ENCODE results near the gene RAB35.
"Not testable (repeated sequence)": the region's sequence is repeated elsewhere in the genome, so short reads cannot be mapped to it uniquely, and the experiment has no call there.

Gene RAB35

GRCh38 chr12:120054293-120054692 is 62.3 kb downstream of the RAB35 start:
- no peak for DNase-seq

GRCh38 chr12:120051535-120051934 is 65.0 kb downstream of the RAB35 start:
- DNase-seq = no peak

GRCh38 chr12:120049426-120049825 is 67.1 kb downstream of the RAB35 start:
- no peak for DNase-seq

- DNase-seq = no peak
These were observed 68.3 kb downstream of the RAB35 start for GRCh38 chr12:120048263-120048662.

- DNase-seq = no peak
These were observed 69.5 kb downstream of the RAB35 start for GRCh38 chr12:120047072-120047471.

- DNase-seq = not testable (repeated sequence)
These were observed 71.2 kb downstream of the RAB35 start for GRCh38 chr12:120045367-120045766.

Data from SIG-M5 (cell line).